K562 (cell line): ENCODE results near the gene THADA. TPM values are rescaled to one million over a fixed set of nuclear protein-coding genes. Genes with fewer than 3 reads are reported as not detected.

Source experiments
- ATAC-seq: fragments of 200-7000 bp; cut with Tn5 transposase; 3 replicates; pipeline ENCODE4 v1.9.1; 2020; ENCODE audit warnings: moderate library complexity
- BruUV-seq: library from RNA; stranded (reverse); fragments of 400-500 nt; replicated peaks from 2 replicates; lab custom pipeline; 2021; lab: Mats Ljungman, UMichigan
- CTCF ChIA-PET: fragments of 300-600 bp; formaldehyde crosslinking; extraction: SDS; loops from one replicate; lab custom pipeline; 2021; ENCODE audit warnings: low intra/inter-chr PET ratio; lab: Yijun Ruan, JAX
- POLR2A ChIA-PET: fragments of 300-600, 350-650 bp; sonication (Branson Sonifier 250); formaldehyde crosslinking; extraction: SDS; loops from one replicate; lab custom pipeline; 2021; ENCODE audit warnings: antibody characterized with exemption, inconsistent platforms; lab: Yijun Ruan, JAX
- DNase-seq, 4 experiments: peaks; one replicate each; pipeline versions ENCODE4 v3.0.0 to v3.0.0-alpha.2; 2011 to 2018; ENCODE audit warnings: low spot score in 3 of 4, mixed read lengths in 3 of 4; ENCODE audit errors: extremely low read depth in 1 of 4
- FAIRE-seq: peaks from 2 replicates; lab custom pipeline; 2011; peaks lifted over from hg19 to GRCh38; lab: Jason Lieb, UNC
- H2AFZ ChIP-seq: 2 replicates; pipeline ENCODE4 v1.6.0; 2011; ENCODE audit warnings: low read depth, low read length, control low read depth, inconsistent platforms
- H3K27ac ChIP-seq: fragments of 200-600 bp; 3 replicates; pipeline ENCODE4 v1.8.0; 2011; ENCODE audit warnings: low read depth, mild to moderate bottlenecking, control low read depth, inconsistent platforms, low read length, moderate library complexity, mixed read lengths; ENCODE audit errors: extremely low read depth
- H3K27me3 ChIP-seq, 2 experiments: fragments of 300-600 bp in 1 of 2; 2 replicates in 1 of 2; 3 replicates in 1 of 2; pipeline versions ENCODE4 v1.6.0 to v1.8.0; 2011; ENCODE audit warnings: inconsistent platforms in 2 of 2, low read length in 2 of 2, mild to moderate bottlenecking in 1 of 2, mixed read lengths in 1 of 2, moderate library complexity in 1 of 2; ENCODE audit not compliant: control insufficient read depth in 2 of 2, insufficient read depth in 2 of 2
- H3K36me3 ChIP-seq: fragments of 300-600 bp; 3 replicates; pipeline ENCODE4 v1.8.0; 2011; ENCODE audit warnings: mild to moderate bottlenecking, low read length, inconsistent platforms; ENCODE audit not compliant: control insufficient read depth, insufficient read depth
- H3K4me1 ChIP-seq, 2 experiments: fragments of 200-600 bp in 1 of 2; replicated peaks in 1 of 2; 2 replicates in 1 of 2; 3 replicates in 1 of 2; pipeline versions ENCODE4 v1.5.1 to v1.8.0; 2011; ENCODE audit warnings: inconsistent platforms in 2 of 2, low read length in 2 of 2, mild to moderate bottlenecking in 1 of 2, mixed read lengths in 1 of 2, moderate library complexity in 1 of 2; ENCODE audit not compliant: control insufficient read depth in 2 of 2, insufficient read depth in 2 of 2
- H3K4me2 ChIP-seq: 2 replicates; pipeline ENCODE4 v1.6.1; 2011; ENCODE audit warnings: low read length, control low read depth, inconsistent platforms, mixed read lengths; ENCODE audit not compliant: insufficient read depth
- H3K4me3 ChIP-seq: fragments of 200-600 bp; sonication (generic), shearing (Covaris generic); 2 replicates; pipeline ENCODE4 v1.5.1; 2016; ENCODE audit warnings: control low read depth, inconsistent platforms
- H3K79me2 ChIP-seq: fragments of 200-600 bp; 3 replicates; pipeline ENCODE4 v1.8.0; 2011; ENCODE audit warnings: low read length, inconsistent platforms; ENCODE audit not compliant: control insufficient read depth, insufficient read depth
- H3K9ac ChIP-seq, 2 experiments: 2 replicates each; pipeline versions ENCODE4 v1.6.0 to v1.6.1; 2011; ENCODE audit warnings: low read depth in 2 of 2, low read length in 2 of 2, control low read depth in 1 of 2, inconsistent platforms in 1 of 2, mild to moderate bottlenecking in 1 of 2, mixed read lengths in 1 of 2; ENCODE audit not compliant: insufficient read depth in 1 of 2
- H3K9me1 ChIP-seq: one replicate; pipeline ENCODE4 v1.6.0; 2011; ENCODE audit warnings: inconsistent platforms, mild to moderate bottlenecking, low read length, moderate library complexity; ENCODE audit not compliant: control insufficient read depth, insufficient read depth
- H3K9me3 ChIP-seq: replicated peaks from 2 replicates; pipeline ENCODE4 v1.5.1; 2011; ENCODE audit warnings: low read depth, low read length, inconsistent platforms; ENCODE audit not compliant: control insufficient read depth, insufficient read depth
- H4K20me1 ChIP-seq: replicated peaks from 2 replicates; pipeline ENCODE4 v1.6.1; 2011; ENCODE audit warnings: low read length, inconsistent platforms, mixed read lengths; ENCODE audit not compliant: control insufficient read depth, insufficient read depth
- DNMT1 ChIP-seq: fragments of 450-650 bp; IDR thresholded peaks from 2 replicates; pipeline ENCODE4 v1.6.1; 2016; ENCODE audit warnings: antibody characterized with exemption, mild to moderate bottlenecking
- DPF2 ChIP-seq: fragments of 450-650 bp; IDR thresholded peaks from 2 replicates; pipeline ENCODE4 v1.6.1; 2016
- ERF ChIP-seq: fragments of 450-650 bp; formaldehyde crosslinking; IDR thresholded peaks from 2 replicates; pipeline ENCODE4 v1.4.0; 2020; ENCODE audit warnings: mild to moderate bottlenecking, mixed read lengths
- FOS ChIP-seq: IDR thresholded peaks from 3 replicates; pipeline ENCODE4 v1.6.1; 2011; ENCODE audit not compliant: insufficient read length; ENCODE audit errors: extremely low read depth
- FUS ChIP-seq: fragments of 200-400 bp; formaldehyde crosslinking; optimal IDR thresholded peaks from 2 replicates; pipeline ENCODE3; 2017; ENCODE audit warnings: low read depth, low read length
- HDGF ChIP-seq: fragments of 450-650 bp; IDR thresholded peaks from 2 replicates; pipeline ENCODE4 v1.6.1; 2016
- HNRNPLL ChIP-seq: fragments of 200-400 bp; formaldehyde crosslinking; IDR thresholded peaks from 2 replicates; pipeline ENCODE4 v1.6.1; 2017; ENCODE audit warnings: low read length, low read depth, mild to moderate bottlenecking; ENCODE audit not compliant: poor library complexity, severe bottlenecking
- JUN ChIP-seq, 2 experiments: sonication (generic) in 1 of 2; formaldehyde crosslinking in 1 of 2; IDR thresholded peaks; 2 replicates each; pipeline versions ENCODE4 v1.6.1 to v1.8.0; 2012 to 2022; ENCODE audit warnings: borderline replicate concordance in 2 of 2, mild to moderate bottlenecking in 2 of 2, improper control_type of control experiment in 1 of 2, low read depth in 1 of 2, low read length in 1 of 2, missing genetic modification reagents in 1 of 2
- KLF13 ChIP-seq: fragments of 450-650 bp; IDR thresholded peaks from 2 replicates; pipeline ENCODE4 v1.6.1; 2016; ENCODE audit warnings: missing genetic modification characterization, low read depth, mild to moderate bottlenecking, missing compliant biosample characterization, moderate library complexity, borderline replicate concordance
- MTA2 ChIP-seq: fragments of 450-650 bp; IDR thresholded peaks from 2 replicates; pipeline ENCODE4 v1.6.1; 2016; ENCODE audit warnings: low read depth
- RBM15 ChIP-seq: fragments of 200-400 bp; formaldehyde crosslinking; IDR thresholded peaks from 2 replicates; pipeline ENCODE4 v1.6.1; 2018; ENCODE audit warnings: mild to moderate bottlenecking, low read length, moderate library complexity; ENCODE audit not compliant: insufficient read depth
- SAFB ChIP-seq: fragments of 200-400 bp; formaldehyde crosslinking; IDR thresholded peaks from 2 replicates; pipeline ENCODE4 v1.6.1; 2017; ENCODE audit warnings: low read depth, low read length, borderline replicate concordance
- ZNF217 ChIP-seq: sonication (generic); formaldehyde crosslinking; IDR thresholded peaks from 2 replicates; pipeline ENCODE4 v1.8.0; 2022; ENCODE audit warnings: mild to moderate bottlenecking, missing genetic modification reagents
- ZNF785 ChIP-seq: fragments of 250-450 bp; sonication (Bioruptor Pico); IDR thresholded peaks from 2 replicates; pipeline ENCODE4 v1.4.0; 2020; ENCODE audit warnings: mild to moderate bottlenecking
- WGBS: fragments of 100-300 bp; shearing (Covaris generic); methylation state at CpG from one replicate; pipeline ENCODE4 v1.1.6; 2016; ENCODE audit warnings: low coverage, mixed read lengths; ENCODE audit not compliant: insufficient coverage; ENCODE audit errors: missing lambda C conversion rate; 5-methylcytosine and 5-hydroxymethylcytosine counted together
- in situ Hi-C: fragments of 300-500 bp; cut with MboI; formaldehyde crosslinking; loops from 4 replicates; pipeline ENCODE4 v1.15.0; 2018; ENCODE audit warnings: inconsistent platforms, mixed read lengths
- intact Hi-C: fragments of 100-400 bp; cut with micrococcal nuclease; formaldehyde crosslinking; loops from 2 replicates; pipeline ENCODE4 v1.14.2; 2022
- polyA plus RNA-seq, 8 experiments: library from polyadenylated mRNA; depleted of rRNA in 4 of 8; stranded (reverse) in 5 of 8; unstranded in 3 of 8; fragments of >200 nt; fragmentation: Nextera tagmentation in 2 of 8; fragmentation: Illumina TruSeq in 1 of 8; extraction: Ambion mirVana in 2 of 8; extraction: Trizol in 1 of 8; gene quantifications; 2 replicates each; pipeline versions ENCODE4 v1.2.1 to v1.2.3, GENCODE V29; 2011 to 2014; ENCODE audit warnings: inconsistent platforms in 1 of 8, missing spikeins in 1 of 8
- total RNA-seq, 7 experiments: library from RNA; depleted of rRNA in 6 of 7; stranded (reverse); fragments of >200 nt in 6 of 7; fragmentation: Illumina TruSeq in 2 of 7; extraction: Trizol in 2 of 7; gene quantifications; 2 replicates each; pipeline versions ENCODE4 v1.2.1 to v1.2.3, GENCODE V29; 2011 to 2021; ENCODE audit warnings: low replicate concordance in 1 of 7
- TF ChIP-seq, protein P1 (sequence below): fragments of 250-450 bp; sonication (Bioruptor Pico); IDR thresholded peaks from 2 replicates; pipeline ENCODE4 v1.8.0; 2022; ENCODE audit warnings: moderate library complexity, mild to moderate bottlenecking, inconsistent platforms

THADA gene
- total and polyA plus RNA-seq, 9 of the 15 experiments (the other 6 are each of a cell fraction or from before 2014, with no cell fraction given), result 17.8 to 34.7 (median 31.9) TPM

GRCh38 chr2:43473767-43474166 lies 122.1 kb downstream of the THADA start:
- no TSS peak for BruUV-seq
- no peaks in the 10 kb centered on the region for H3K9me1 ChIP-seq
- H2AFZ ChIP-seq, result no peak overlapping the region
- WGBS, result 94% methylated on average over 7 of the region's 8 CpGs
- intact Hi-C loops (no loop called here), in situ Hi-C loops (no loop called here)
- ChIA-PET POLR2A (no interaction called here), CTCF (interaction anchor here (1.1 kb wide), 1 partner anchor 615 kb away, joined by 5 read pairs; no protein-coding TSS in a partner anchor)
- no peaks in the 10 kb centered on the region for H3K9me3 ChIP-seq
- ATAC-seq, result no peak
- no peaks in the 10 kb centered on the region for H4K20me1 ChIP-seq
- H3K4me2 ChIP-seq, result no peak overlapping the region
- H3K27me3 ChIP-seq, result no peaks in the 10 kb centered on the region
- H3K36me3 ChIP-seq, result no peaks in the 10 kb centered on the region
- no peaks in the 10 kb centered on the region for H3K79me2 ChIP-seq
- no peak for FAIRE-seq
- no peaks in the 10 kb centered on the region for H3K4me1 ChIP-seq
- no peak for DNase-seq
- TF ChIP-seq SAFB (no peak), FOS (no peak)
- TF ChIP-seq, protein P1, sequence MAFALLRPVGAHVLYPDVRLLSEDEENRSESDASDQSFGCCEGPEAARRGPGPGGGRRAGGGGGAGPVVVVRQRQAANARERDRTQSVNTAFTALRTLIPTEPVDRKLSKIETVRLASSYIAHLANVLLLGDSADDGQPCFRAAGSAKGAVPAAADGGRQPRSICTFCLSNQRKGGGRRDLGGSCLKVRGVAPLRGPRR, result no peak
- no peak overlapping the region for H3K27ac ChIP-seq
- no peak overlapping the region for H3K4me3 ChIP-seq
- no peak overlapping the region for H3K9ac ChIP-seq

DNA sequence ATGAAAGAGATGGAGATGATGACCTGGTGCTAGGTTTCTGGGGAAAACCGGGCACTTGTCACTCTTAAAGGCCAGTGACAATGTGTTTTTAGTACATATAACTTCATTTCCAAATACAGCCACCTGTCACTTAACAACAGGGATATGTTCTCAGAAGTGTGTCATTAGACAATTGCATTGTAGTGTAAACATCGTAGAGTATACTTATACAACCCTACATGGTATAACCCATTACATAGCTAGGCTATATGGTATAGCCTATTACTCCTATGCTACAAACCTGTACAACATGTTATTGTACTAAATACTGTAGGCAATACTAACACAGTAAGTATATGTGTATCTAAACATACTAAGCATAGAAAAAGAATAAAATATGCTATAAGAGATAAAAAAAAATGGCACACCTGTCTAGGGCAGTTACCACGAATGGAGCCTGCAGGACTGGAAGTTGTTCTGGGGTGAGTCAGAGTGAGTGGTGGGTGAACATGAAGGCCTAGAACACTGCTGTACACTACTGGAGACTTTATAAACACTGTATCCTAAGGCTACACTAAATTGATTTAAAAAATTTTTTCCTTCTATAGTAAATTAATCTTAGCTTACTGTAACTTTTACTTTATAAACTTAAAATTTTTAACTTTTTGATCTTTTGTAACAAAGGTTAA lies 123.2 kb downstream of the THADA start:
- POLR2A ChIA-PET, result interaction anchor here (0.6 kb wide), 2 partner anchors 251 to 643 kb away, joined by 3 read pairs; no protein-coding TSS in a partner anchor

More for the DNA sequence above, 123.2 kb downstream of the THADA start:
- no peak overlapping the region for H3K4me2 ChIP-seq
- no peaks in the 10 kb centered on the region for H3K4me1 ChIP-seq
- no peak overlapping the region for H2AFZ ChIP-seq
- no peak overlapping the region for H3K9ac ChIP-seq
- in situ Hi-C loops, result no loop called here
- ATAC-seq (no peak), DNase-seq (no peak)
- H4K20me1 ChIP-seq, result no peaks in the 10 kb centered on the region
- no TSS peak for BruUV-seq
- no peaks in the 10 kb centered on the region for H3K9me1 ChIP-seq
- H3K4me3 ChIP-seq, result no peak overlapping the region
- no peaks in the 10 kb centered on the region for H3K9me3 ChIP-seq
- intact Hi-C loops, result no loop called here
- no peaks in the 10 kb centered on the region for H3K79me2 ChIP-seq
- CTCF ChIA-PET, result interaction anchor here (0.5 to 1.1 kb wide), 2 partner anchors 13 to 614 kb away, joined by 4 to 5 read pairs; no protein-coding TSS in a partner anchor
- TF ChIP-seq ZNF785 (CRISPR knock-in tag) (no peak), HNRNPLL (no peak), DNMT1 (no peak), KLF13 (no peak), FUS (no peak), MTA2 (no peak), ERF (CRISPR knock-in tag) (no peak), ZNF217 (CRISPR knock-in tag) (no peak), HDGF (no peak), DPF2 (no peak), JUN (IDR thresholded peaks at IDR 0.05; ENCODE audit: borderline replicate concordance, low read depth, low read length) (no peak), JUN (CRISPR knock-in tag; IDR thresholded peaks at IDR 0.05; ENCODE audit: borderline replicate concordance) (no peak), RBM15 (no peak)
- TF ChIP-seq, all 486 proteins: peak for 0
- WGBS, result 73% methylated on average over 3 of the region's 3 CpGs
- Histone ChIP-seq H3K27ac (no peak overlapping the region), H3K27me3 (no peaks in the 10 kb centered on the region), H3K36me3 (no peaks in the 10 kb centered on the region)
- FAIRE-seq, result no peak
